Esophagus (tissue), 2 donors: ENCODE data around the gene PTOV1. TPM values are rescaled to one million over a fixed set of nuclear protein-coding genes. Genes with fewer than 3 reads are reported as not detected.

Experiments used
- H3K27ac ChIP-seq, 2 donors: one replicate each; pipeline ENCODE4 v1.5.1; 2013; ENCODE audit warnings: low read depth in 2 of 2, mild to moderate bottlenecking in 2 of 2, inconsistent platforms in 1 of 2, low read length in 1 of 2, moderate library complexity in 1 of 2
- H3K27me3 ChIP-seq, 2 donors: one replicate each; pipeline ENCODE4 v1.6.1; 2013; ENCODE audit warnings: low read length in 2 of 2, control low read depth in 1 of 2, mild to moderate bottlenecking in 1 of 2; ENCODE audit not compliant: insufficient read depth in 2 of 2, control insufficient read depth in 1 of 2
- H3K36me3 ChIP-seq, 2 donors: one replicate each; pipeline ENCODE4 v1.6.1; 2013; ENCODE audit warnings: low read length in 1 of 2; ENCODE audit not compliant: control insufficient read depth in 2 of 2, insufficient read depth in 2 of 2
- H3K4me1 ChIP-seq, 2 donors: one replicate each; pipeline ENCODE4 v1.6.1; 2013; ENCODE audit warnings: low read length in 1 of 2; ENCODE audit not compliant: control insufficient read depth in 2 of 2, insufficient read depth in 2 of 2
- H3K4me3 ChIP-seq, 2 donors: one replicate each; pipeline ENCODE4 v1.5.1; 2013; ENCODE audit warnings: low read length in 2 of 2, mild to moderate bottlenecking in 2 of 2, low read depth in 1 of 2, moderate library complexity in 1 of 2
- H3K9me3 ChIP-seq, 2 donors: one replicate each; pipeline ENCODE4 v1.6.1; 2013; ENCODE audit warnings: mild to moderate bottlenecking in 2 of 2, low read depth in 1 of 2, low read length in 1 of 2, moderate library complexity in 1 of 2; ENCODE audit not compliant: control insufficient read depth in 2 of 2, insufficient read depth in 1 of 2
- WGBS, 2 donors: extraction: QIAGEN DNeasy Blood & Tissue Kit; methylation state at CpG; one replicate each; pipeline ENCODE4 v1.1.7; 2013; 5-methylcytosine and 5-hydroxymethylcytosine counted together
- polyA plus RNA-seq, 2 donors: library from polyadenylated mRNA; stranded (reverse); fragments of 200-250 nt; gene quantifications; one replicate each; pipeline ENCODE4 v1.2.3, GENCODE V29; 2013
- donor health status: healthy with polysubstance abuse.
- donor health status: Bipolar disorder and iron deficiency.

The PTOV1 gene
- polyA plus RNA-seq, 2 donors = 59.1 to 92.8 TPM

DNA sequence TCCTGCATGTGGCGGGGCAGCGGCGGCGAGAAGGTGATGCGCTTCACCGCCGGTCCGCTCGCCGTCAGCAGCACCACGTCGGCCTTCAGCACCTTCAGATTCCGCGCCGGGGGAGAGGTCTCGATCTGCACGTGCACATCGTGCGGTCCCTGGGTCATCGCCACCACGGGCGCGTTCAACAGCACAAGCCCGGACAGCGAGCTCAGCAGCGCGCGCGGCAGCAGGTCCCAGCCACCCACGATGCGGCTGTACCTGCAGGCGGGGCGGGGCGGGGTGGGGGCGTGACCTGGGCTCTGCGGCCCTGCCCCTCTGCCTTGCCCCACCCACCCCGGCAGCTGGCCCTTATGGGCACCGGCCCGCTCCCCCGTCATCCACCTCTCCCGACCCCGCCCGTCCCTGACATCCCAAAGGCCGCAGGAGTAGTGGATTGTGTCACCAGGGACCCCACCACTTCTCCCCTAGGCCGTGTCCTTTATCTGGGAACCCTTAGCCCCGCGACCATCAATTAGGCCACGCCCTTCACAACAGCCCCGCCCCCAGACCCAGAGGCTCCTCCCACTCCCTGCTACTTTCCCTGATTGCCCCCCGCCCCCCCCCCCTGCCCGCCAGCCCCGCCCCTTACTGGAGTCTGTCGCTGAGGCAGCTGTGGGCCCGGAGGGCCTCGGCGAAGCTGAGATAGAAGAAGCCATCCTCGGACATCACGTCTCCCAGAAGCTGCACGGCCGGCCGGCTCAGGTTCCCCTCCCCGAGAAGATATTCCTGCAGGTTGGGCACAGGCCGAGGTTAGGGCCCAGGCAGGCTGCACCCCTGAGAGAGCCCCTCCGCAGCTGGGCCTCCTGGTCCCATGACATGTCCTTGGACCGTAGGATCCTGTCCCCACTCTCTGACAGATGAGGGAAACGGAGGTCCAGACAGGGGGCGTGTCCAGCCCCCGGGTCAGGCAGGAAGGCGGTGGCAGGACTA, 39.7 kb downstream of the PTOV1 start:
- WGBS, 2 donors = 13 to 14% methylated on average over 65 to 68 of the region's 69 CpGs
- H3K4me3 ChIP-seq = peak overlapping the region; percentile 17 to 35

DNA sequence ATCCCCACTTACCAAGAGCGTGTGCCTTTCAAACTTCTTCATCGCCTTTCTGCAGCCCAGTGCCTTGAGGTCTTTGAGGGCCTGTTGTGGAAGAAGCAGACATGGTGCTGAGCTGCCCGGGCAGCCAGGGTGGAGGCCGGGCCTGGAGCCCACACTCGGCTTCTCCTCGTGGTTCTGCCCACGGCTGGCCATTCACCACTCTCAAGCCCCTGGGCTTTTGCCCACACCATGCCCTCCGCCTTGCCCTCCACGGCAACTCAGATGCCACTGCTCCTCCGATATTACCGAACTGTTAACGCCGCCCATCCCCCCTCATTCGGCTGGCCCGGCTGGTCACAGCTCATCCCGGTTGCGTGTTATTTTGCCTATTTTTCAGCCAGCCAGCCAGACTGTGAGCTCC, 40.4 kb downstream of the PTOV1 start:
- WGBS, 2 donors = 83 to 85% methylated on average over 17 of the region's 17 CpGs

More for the DNA sequence above, 39.7 kb downstream of the PTOV1 start:
- Histone ChIP-seq H3K36me3 (peaks cover 0 to 12% of the 10 kb centered on the region in 2 donors), H3K27me3 (no peaks in the 10 kb centered on the region), H3K4me1 (peaks cover 0 to 6% of the 10 kb centered on the region in 2 donors), H3K27ac (peak overlapping the region in 1 of 2 donors; percentile 20), H3K9me3 (peaks cover 0 to under 1% of the 10 kb centered on the region in 2 donors)

DNA sequence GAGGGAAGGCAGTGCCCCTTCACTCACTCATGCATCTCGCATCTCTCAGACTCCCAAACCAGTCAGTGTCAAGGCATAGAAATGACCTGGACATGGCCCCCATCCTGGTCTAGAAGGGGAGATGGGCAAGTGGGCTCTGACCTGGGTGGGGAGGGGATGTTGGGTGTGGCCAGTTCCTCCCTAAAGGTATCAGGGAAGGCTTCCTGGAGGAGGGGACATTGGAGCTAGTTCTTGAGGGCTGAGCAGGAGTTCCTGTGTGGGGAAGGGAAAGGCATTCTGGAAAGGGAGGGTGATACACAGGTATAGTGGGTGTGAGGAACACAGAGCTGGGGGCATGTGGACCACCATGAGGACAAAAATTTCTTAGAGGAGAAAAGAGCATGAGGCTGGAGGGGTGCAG, 41.8 kb downstream of the PTOV1 start:
- no peaks in the 10 kb centered on the region for H3K27me3 ChIP-seq

More for the DNA sequence above, 40.4 kb downstream of the PTOV1 start:
- Histone ChIP-seq H3K27ac (no peak overlapping the region), H3K4me1 (peaks cover 0 to 6% of the 10 kb centered on the region in 2 donors), H3K36me3 (peaks cover 0 to 11% of the 10 kb centered on the region in 2 donors), H3K4me3 (no peak overlapping the region), H3K9me3 (peaks cover 0 to 2% of the 10 kb centered on the region in 2 donors), H3K27me3 (no peaks in the 10 kb centered on the region)

DNA sequence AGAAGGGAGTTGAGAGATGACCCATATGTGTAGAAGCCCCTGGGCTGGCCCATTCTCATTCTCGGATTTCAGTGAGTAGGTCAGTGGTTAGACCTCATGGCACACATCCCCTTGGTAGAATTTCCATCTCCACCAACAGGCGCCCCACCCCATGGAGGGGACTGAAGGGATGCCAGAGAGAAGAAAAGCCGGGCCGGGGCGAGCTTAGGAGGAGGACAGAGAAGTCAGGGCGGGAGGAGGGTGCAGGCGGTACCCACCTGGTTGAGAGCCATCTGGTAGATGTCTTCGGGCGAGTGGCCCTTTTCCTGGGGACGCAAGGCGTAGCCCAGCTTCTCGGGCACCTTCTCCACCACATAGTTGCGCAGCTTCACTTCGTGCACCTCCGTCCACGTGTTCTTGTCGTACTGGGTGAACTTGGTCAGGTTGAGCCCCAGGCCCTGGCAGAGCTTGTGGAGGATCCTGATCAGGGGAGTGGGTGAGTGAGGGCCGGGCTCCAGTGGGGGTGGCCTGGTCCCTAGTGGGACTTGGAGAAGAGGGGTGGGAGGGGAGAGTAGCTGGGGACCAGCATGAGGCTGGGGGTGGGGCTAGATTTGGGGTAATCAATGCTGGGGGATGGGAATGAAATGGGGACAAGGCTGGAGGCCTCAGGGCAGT, 43.2 kb downstream of the PTOV1 start:
- WGBS, 2 donors = 91 to 94% methylated on average over 18 of the region's 18 CpGs
- Histone ChIP-seq H3K4me1 (peaks cover 0 to 6% of the 10 kb centered on the region in 2 donors), H3K36me3 (peaks cover 0 to 2% of the 10 kb centered on the region in 2 donors), H3K9me3 (peaks cover 0 to 2% of the 10 kb centered on the region in 2 donors), H3K27ac (no peak overlapping the region), H3K27me3 (no peaks in the 10 kb centered on the region), H3K4me3 (no peak overlapping the region)

More for the DNA sequence above, 41.8 kb downstream of the PTOV1 start:
- peaks cover 0 to 5% of the 10 kb centered on the region in 2 donors for H3K36me3 ChIP-seq
- no peak overlapping the region for H3K27ac ChIP-seq
- peaks cover 0 to 6% of the 10 kb centered on the region in 2 donors for H3K4me1 ChIP-seq
- H3K4me3 ChIP-seq = no peak overlapping the region
- peaks cover 0 to 2% of the 10 kb centered on the region in 2 donors for H3K9me3 ChIP-seq
- 87 to 88% methylated on average over 1 of the region's 1 CpG for WGBS, 2 donors

DNA sequence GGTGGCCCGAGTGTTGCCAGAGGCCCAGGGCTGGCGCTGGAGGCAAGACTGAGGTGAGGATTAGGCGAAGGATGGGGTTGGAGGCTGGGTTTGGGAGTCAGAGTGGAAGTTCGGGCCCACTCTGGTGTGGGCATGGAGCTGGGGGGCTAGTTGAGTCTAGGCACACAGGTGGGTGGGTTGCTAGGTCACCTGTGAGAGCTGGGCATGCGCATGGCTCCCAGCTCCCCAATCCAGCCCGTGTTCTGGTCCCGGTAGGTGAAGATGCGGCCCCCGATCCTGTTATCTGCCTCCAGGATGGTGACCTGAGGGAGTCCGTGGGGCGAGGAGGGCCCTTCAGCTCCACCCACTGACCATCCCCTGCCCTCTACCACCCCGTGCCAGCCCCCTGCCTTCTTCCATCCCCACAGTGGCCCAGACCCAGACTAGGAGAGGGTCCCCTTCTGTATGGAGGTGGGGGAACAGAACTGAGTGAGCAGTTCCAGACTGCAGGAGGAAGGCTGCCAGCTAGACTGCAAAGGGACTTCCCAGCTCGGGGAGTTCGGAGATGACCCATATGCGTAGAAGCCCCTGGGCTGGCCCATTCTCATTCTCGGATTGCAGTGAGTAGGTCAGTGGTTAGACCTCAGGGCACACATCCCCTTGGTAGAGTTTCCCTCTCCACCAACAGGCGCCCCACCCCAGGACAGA, 44.1 kb downstream of the PTOV1 start:
- Histone ChIP-seq H3K9me3 (peaks cover 0 to 2% of the 10 kb centered on the region in 2 donors), H3K27ac (no peak overlapping the region), H3K4me3 (no peak overlapping the region), H3K4me1 (peaks cover 0 to 4% of the 10 kb centered on the region in 2 donors), H3K27me3 (no peaks in the 10 kb centered on the region), H3K36me3 (no peaks in the 10 kb centered on the region)
- 75 to 77% methylated on average over 17 of the region's 17 CpGs for WGBS, 2 donors

DNA sequence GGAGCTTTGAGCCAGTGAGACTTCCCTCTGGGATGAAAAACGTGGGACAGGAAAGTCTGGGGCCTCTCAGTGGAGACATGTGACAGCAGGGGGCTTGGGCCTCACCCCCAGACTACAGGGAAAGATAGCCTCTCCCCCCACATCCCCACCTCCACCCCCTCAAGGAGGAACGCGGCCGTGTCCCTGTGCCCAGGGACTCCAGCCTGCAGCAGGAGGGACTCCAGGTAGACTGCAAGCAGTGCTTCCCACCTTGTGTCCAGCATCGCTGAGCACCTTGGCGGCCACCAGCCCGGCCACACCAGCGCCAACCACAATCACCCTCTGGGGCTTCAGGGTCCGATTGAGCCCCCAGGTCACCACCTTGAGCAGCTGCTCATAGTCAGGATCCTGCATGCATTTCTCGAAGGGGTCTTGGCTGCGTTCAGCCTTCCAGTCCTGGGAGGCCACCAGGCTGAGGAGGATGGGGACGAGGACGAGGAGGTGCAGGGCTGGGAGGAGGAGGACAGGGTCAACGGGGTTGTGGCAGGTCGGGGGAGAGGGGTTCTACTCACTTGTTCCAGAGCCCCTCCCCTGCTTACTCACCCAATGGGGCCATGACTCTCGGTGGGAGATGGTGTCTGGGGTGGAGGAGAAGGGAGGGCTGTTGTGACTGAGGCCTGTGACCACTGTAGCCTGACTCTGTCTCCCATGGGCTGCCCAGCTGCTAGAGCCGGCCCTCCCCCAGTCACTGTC, 44.8 kb downstream of the PTOV1 start:
- Histone ChIP-seq H3K36me3 (no peaks in the 10 kb centered on the region), H3K4me1 (no peaks in the 10 kb centered on the region), H3K27me3 (no peaks in the 10 kb centered on the region), H3K27ac (no peak overlapping the region), H3K9me3 (peaks cover 0 to 2% of the 10 kb centered on the region in 2 donors), H3K4me3 (no peak overlapping the region)
- WGBS, 2 donors = 64 to 69% methylated on average over 17 of the region's 17 CpGs

DNA sequence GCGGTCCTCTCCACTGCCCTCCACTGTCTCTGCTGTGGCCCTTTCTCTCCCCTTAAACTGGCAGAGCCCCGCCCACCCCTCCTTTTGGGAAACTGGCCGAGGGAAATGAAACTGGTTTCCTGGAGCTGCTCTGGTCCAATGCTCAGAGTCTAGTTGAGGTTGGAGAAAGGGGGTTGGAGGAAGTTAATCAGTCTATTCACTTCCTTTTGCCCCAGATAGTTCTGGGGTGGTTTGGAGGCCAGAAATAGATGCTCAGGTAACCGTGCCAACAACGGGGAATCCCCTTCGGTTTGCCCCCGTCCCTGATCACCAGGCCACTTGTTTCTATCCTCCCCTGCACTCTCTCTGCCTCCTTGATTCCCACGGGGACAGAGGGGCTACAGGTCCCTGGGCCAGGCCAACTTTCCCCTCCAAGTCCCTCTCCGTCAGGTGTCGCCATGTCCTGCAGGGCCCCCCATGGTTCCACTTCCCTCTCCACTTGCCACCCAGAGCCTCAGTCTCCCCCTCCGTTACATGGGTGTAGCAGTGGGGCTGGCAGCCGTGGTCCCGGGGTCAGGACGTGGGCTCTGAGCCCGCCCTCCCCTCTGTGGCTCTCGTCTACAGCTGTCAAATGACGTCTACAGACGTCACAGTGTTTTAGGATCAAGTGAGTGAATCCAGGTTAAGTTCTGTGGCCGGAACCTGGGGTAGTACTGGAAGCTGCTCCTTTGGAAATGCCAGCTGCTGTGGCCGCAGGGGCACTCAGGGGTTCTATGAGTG, 46.1 kb downstream of the PTOV1 start, which contains the start of gene IL4I1:
TSS of gene IL4I1 (minus strand) at position 25 of the 759 bp plus-strand sequence. CDS start 727 bp downstream, outside the sequence.
- Histone ChIP-seq H3K9me3 (peaks cover 0 to 2% of the 10 kb centered on the region in 2 donors), H3K27ac (peak within 1 kb of the TSS; percentile 41 to 47), H3K4me1 (no peaks in the 10 kb centered on the region), H3K27me3 (no peaks in the 10 kb centered on the region), H3K4me3 (no peak within 1 kb of the TSS), H3K36me3 (no peaks in the 10 kb centered on the region)
- WGBS, 2 donors = 30 to 39% methylated on average over 19 to 20 of the region's 20 CpGs

DNA sequence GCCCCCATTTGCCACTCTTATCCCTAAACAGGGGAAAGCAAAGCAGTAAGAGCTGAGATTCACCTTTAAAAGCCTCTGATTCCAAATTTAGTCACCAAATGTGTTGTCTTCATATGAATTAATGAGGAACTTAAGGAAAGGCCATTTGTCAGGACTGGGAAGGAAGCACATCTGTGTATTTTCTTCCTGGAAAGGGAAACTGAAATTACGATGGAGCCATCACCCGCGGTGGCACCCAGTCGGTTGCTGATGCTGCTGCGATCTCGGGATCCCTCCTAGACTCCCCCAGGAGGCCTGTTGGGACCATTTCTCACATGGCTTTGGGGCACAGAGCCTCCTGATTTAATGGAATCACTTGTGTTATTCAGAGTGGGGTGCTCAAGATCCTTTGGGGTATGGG, 53.2 kb downstream of the PTOV1 start:
- H3K4me1 ChIP-seq = no peaks in the 10 kb centered on the region
- WGBS, 2 donors = 57 to 59% methylated on average over 6 of the region's 6 CpGs
- no peak overlapping the region for H3K27ac ChIP-seq
- no peak overlapping the region for H3K4me3 ChIP-seq
- H3K27me3 ChIP-seq = no peaks in the 10 kb centered on the region
- H3K36me3 ChIP-seq = peaks cover 0 to 21% of the 10 kb centered on the region in 2 donors
- H3K9me3 ChIP-seq = no peaks in the 10 kb centered on the region
